Measurements from ENCODE around the gene FBXO4. TPM values are rescaled to one million over a fixed set of nuclear protein-coding genes. Genes with fewer than 3 reads are reported as not detected.

Gene FBXO4
- total RNA-seq, 2 donors from 2014 or later = 7.6 to 8.6 TPM

DNA sequence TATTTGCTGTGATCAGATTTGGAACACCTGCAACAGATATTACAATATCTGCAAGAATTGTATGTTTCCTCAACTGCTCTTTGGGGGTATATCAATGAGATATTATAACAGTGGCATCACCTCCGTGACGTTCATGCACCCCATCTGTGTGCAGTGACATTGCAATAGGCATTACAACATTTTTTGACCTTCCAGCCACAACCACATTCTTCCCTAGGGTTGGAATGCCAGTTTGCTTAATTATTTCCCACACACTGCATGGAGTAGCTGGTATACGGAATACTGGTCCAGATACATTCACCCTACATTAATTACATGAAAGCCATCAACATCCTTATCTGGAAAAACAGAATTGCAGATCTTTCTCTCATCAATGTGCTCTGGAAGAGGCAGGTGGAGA lies 42.3 kb downstream of the FBXO4 start:
- DNase-seq = no peak
- no peak for TF ChIP-seq CTCF (IDR thresholded peaks at IDR 0.05)
- Histone ChIP-seq H3K9me3 (no peaks in the 10 kb centered on the region), H3K4me1 (no peaks in the 10 kb centered on the region), H3K27me3 (no peaks in the 10 kb centered on the region), H3K4me3 (no peak overlapping the region), H3K36me3 (no peaks in the 10 kb centered on the region), H3K9ac (ENCODE audit: low read depth in 2 of 2, low read length in 2 of 2) (no peak overlapping the region), H3K27ac (no peak overlapping the region)
- intact Hi-C loops (cut with DNase I) = no loop called here

- Histone ChIP-seq H3K9ac (ENCODE audit: low read depth in 2 of 2, low read length in 2 of 2) (no peak overlapping the region), H3K36me3 (no peaks in the 10 kb centered on the region), H3K4me1 (no peaks in the 10 kb centered on the region), H3K27me3 (no peaks in the 10 kb centered on the region), H3K4me3 (no peak overlapping the region), H3K9me3 (no peaks in the 10 kb centered on the region), H3K27ac (no peak overlapping the region)
- intact Hi-C loops (cut with DNase I) = no loop called here
- no peak for TF ChIP-seq CTCF (IDR thresholded peaks at IDR 0.05)
- no peak for DNase-seq
These were observed 43.2 kb downstream of the FBXO4 start for GRCh38 chr5:41968153-41968723.

DNA sequence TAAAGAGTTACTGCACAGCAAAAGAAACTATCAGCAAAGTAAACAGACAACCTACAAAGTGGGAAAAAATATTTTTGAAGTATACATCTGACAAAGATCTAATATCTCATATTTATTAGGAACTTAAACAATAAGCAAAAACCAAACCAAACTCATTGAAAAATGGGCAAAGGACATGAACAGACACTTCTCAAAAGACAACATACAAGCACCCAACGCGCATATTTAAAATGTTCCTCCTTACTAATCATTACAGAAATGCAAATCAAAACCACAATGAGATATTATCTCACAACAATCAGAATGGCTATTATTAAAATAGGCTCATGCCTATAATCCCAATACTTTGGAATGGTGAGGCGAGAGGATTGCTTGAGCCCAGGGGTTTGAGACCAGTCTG lies 48.0 kb downstream of the FBXO4 start:
- Histone ChIP-seq H3K9ac (ENCODE audit: low read depth in 2 of 2, low read length in 2 of 2) (no peak overlapping the region), H3K27ac (no peak overlapping the region), H3K27me3 (no peaks in the 10 kb centered on the region), H3K4me1 (no peaks in the 10 kb centered on the region), H3K36me3 (no peaks in the 10 kb centered on the region), H3K4me3 (no peak overlapping the region), H3K9me3 (no peaks in the 10 kb centered on the region)
- no peak for DNase-seq
- intact Hi-C loops (cut with DNase I) = no loop called here
- no peak for TF ChIP-seq CTCF (IDR thresholded peaks at IDR 0.05)

GRCh38 chr5:41973887-41974286 lies 48.8 kb downstream of the FBXO4 start:
- no peak overlapping the region for H3K9ac ChIP-seq (ENCODE audit: low read depth in 2 of 2, low read length in 2 of 2)
- DNase-seq = no peak
- H3K36me3 ChIP-seq = no peaks in the 10 kb centered on the region
- H3K27ac ChIP-seq = no peak overlapping the region
- H3K4me3 ChIP-seq = no peak overlapping the region
- TF ChIP-seq CTCF (IDR thresholded peaks at IDR 0.05) = no peak
- H3K4me1 ChIP-seq = no peaks in the 10 kb centered on the region
- intact Hi-C loops (cut with DNase I) = no loop called here
- H3K9me3 ChIP-seq = no peaks in the 10 kb centered on the region
- H3K27me3 ChIP-seq = no peaks in the 10 kb centered on the region

GRCh38 chr5:41978676-41979075 lies 53.6 kb downstream of the FBXO4 start:
- Histone ChIP-seq H3K9ac (ENCODE audit: low read depth in 2 of 2, low read length in 2 of 2) (no peak overlapping the region), H3K27me3 (no peaks in the 10 kb centered on the region), H3K9me3 (no peaks in the 10 kb centered on the region), H3K4me3 (no peak overlapping the region), H3K4me1 (no peaks in the 10 kb centered on the region), H3K27ac (no peak overlapping the region), H3K36me3 (no peaks in the 10 kb centered on the region)
- intact Hi-C loops (cut with DNase I) = no loop called here
- TF ChIP-seq CTCF (IDR thresholded peaks at IDR 0.05) = no peak
- no peak for DNase-seq
